ENCODE measurements around the gene F7.

The F7 gene

GRCh38 chr13:113120300-113121182, 14.9 kb downstream of the F7 start:
- H3K4me3 ChIP-seq (ENCODE audit: low read length in 2 of 2), result no peak overlapping the region

DNA sequence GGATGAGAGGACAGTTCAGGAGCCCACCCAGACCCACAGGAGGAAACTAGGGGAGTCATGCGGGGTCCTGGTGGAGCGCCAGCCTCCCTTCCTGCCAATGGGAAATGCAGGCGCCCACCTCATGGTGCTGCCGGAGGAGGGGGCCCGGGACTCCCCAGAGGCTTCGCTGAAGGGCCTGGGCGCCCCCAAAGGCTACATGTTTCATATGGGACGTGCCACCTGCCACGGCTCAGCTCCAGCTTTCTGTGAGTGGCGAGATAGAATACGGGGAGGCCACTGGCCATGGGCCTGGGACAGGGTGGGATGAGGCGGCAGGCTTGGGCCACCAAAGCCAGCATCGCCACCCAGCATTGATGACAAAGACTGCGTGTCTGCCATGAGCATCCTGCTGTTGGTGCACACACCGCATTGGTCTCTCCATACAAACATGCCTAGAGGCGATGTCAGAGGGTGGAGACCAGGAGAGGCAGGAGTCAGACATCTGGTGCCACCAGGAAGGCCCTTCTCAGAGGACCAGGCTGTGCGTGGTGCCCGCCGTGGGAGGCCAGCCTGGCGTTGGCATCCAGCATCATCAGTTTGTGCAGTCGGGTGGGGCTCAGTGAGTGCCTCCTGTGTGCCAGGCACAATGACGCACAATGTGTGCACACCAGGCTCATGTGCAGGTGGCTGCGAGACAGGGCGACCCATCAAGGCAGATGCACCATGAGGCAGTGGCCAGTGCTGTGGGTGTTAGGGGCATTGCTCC, 15.8 kb downstream of the F7 start:
- no peak overlapping the region for H3K4me3 ChIP-seq (ENCODE audit: low read length in 2 of 2)
- H3K4me1 ChIP-seq (ENCODE audit: control insufficient read depth, insufficient read depth, low read length), result peaks cover 4% of the 10 kb centered on the region
- no peaks in the 10 kb centered on the region for H3K36me3 ChIP-seq (ENCODE audit: control insufficient read depth in 2 of 2, insufficient read depth in 2 of 2, low read length in 2 of 2)
- no peak overlapping the region for H3K9ac ChIP-seq (ENCODE audit: low read length in 2 of 2)
- H3K9me3 ChIP-seq (ENCODE audit: control insufficient read depth in 2 of 2, low read length in 2 of 2), result no peaks in the 10 kb centered on the region
- H3K27me3 ChIP-seq (ENCODE audit: control insufficient read depth in 1 of 2, insufficient read depth in 2 of 2, low read length in 2 of 2), result peaks cover 0 to 6% of the 10 kb centered on the region in 2 donors
- H3K27ac ChIP-seq (ENCODE audit: low read length), result no peak overlapping the region

More at GRCh38 chr13:113120300-113121182, 14.9 kb downstream of the F7 start:
- Histone ChIP-seq H3K36me3 (ENCODE audit: control insufficient read depth in 2 of 2, insufficient read depth in 2 of 2, low read length in 2 of 2) (no peaks in the 10 kb centered on the region), H3K9ac (ENCODE audit: low read length in 2 of 2) (no peak overlapping the region), H3K9me3 (ENCODE audit: control insufficient read depth in 2 of 2, low read length in 2 of 2) (no peaks in the 10 kb centered on the region), H3K27me3 (ENCODE audit: control insufficient read depth in 1 of 2, insufficient read depth in 2 of 2, low read length in 2 of 2) (peaks cover 0 to 5% of the 10 kb centered on the region in 2 donors), H3K27ac (ENCODE audit: low read length) (no peak overlapping the region), H3K4me1 (ENCODE audit: control insufficient read depth, insufficient read depth, low read length) (peaks cover 4% of the 10 kb centered on the region)

- Histone ChIP-seq H3K27me3 (ENCODE audit: control insufficient read depth in 1 of 2, insufficient read depth in 2 of 2, low read length in 2 of 2) (peaks cover 0 to 6% of the 10 kb centered on the region in 2 donors), H3K36me3 (ENCODE audit: control insufficient read depth in 2 of 2, insufficient read depth in 2 of 2, low read length in 2 of 2) (no peaks in the 10 kb centered on the region), H3K4me1 (ENCODE audit: control insufficient read depth, insufficient read depth, low read length) (peaks cover 4% of the 10 kb centered on the region), H3K9me3 (ENCODE audit: control insufficient read depth in 2 of 2, low read length in 2 of 2) (no peaks in the 10 kb centered on the region), H3K9ac (ENCODE audit: low read length in 2 of 2) (no peak overlapping the region), H3K27ac (ENCODE audit: low read length) (no peak overlapping the region), H3K4me3 (ENCODE audit: low read length in 2 of 2) (no peak overlapping the region)
These were observed 16.4 kb downstream of the F7 start for GRCh38 chr13:113121928-113122471.

GRCh38 chr13:113122550-113123225, 17.1 kb downstream of the F7 start, which contains the start of gene F10:
TSS of gene F10 (plus strand) at chr13:113122799. CDS start at chr13:113122856, 57 bp downstream.
- no peaks in the 10 kb centered on the region for H3K36me3 ChIP-seq (ENCODE audit: control insufficient read depth in 2 of 2, insufficient read depth in 2 of 2, low read length in 2 of 2)
- H3K27ac ChIP-seq (ENCODE audit: low read length), result no peak within 1 kb of the TSS
- H3K27me3 ChIP-seq (ENCODE audit: control insufficient read depth in 1 of 2, insufficient read depth in 2 of 2, low read length in 2 of 2), result peaks cover 0 to 6% of the 10 kb centered on the region in 2 donors
- H3K4me3 ChIP-seq (ENCODE audit: low read length in 2 of 2), result peak within 1 kb of the TSS in 1 of 2 donors; percentile 57
- H3K9me3 ChIP-seq (ENCODE audit: control insufficient read depth in 2 of 2, low read length in 2 of 2), result no peaks in the 10 kb centered on the region
- H3K9ac ChIP-seq (ENCODE audit: low read length in 2 of 2), result no peak within 1 kb of the TSS
- peaks cover 4% of the 10 kb centered on the region for H3K4me1 ChIP-seq (ENCODE audit: control insufficient read depth, insufficient read depth, low read length)

DNA sequence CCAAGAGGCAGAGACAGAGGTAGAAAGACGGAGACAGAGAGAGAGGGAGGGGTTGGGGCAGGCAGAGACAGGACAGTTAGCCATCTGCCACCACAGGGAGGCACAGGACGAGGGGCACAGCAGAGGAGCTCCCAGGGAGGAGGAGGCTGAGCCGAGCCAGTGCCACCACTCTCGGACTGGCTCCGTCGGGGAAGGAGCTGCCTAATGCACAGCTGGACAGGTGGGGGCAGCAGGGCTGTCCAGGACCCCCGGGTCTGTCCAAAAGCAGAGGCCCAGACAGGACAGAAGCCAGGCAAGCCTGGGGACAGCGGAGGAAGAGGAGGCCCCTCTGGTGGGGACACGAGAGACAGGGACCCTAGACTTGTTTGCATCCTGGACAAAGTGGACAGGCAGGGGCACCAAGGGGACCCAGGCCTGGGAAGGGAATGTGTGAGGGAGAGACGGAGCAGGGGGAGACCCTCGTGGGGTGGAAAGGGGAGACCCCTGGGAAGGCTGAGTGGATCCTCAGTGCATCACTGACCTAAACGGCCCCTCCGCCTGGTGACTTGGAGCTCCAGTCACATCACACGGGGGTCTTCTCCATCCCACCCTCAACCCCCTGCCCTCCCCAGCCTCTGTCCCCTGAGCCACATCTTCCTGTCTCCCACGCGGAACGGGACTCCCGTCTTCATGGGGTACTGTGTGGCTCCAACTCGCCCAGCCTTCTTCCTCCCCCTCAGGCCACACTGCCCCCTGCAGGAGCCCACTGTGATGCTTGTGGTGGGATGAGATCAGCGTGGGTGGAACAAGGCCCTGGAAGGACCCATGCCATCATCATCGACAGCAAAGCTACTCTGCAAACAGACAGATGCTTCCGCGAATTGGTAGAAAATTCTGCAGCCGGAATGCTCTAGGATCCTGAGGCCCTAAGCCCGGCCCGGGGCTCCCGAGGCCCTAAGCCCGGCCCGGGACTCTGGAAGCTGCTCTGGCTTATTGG, 17.9 kb downstream of the F7 start:
- Histone ChIP-seq H3K9me3 (ENCODE audit: control insufficient read depth in 2 of 2, low read length in 2 of 2) (no peaks in the 10 kb centered on the region), H3K36me3 (ENCODE audit: control insufficient read depth in 2 of 2, insufficient read depth in 2 of 2, low read length in 2 of 2) (no peaks in the 10 kb centered on the region), H3K27me3 (ENCODE audit: control insufficient read depth in 1 of 2, insufficient read depth in 2 of 2, low read length in 2 of 2) (peaks cover 0 to 4% of the 10 kb centered on the region in 2 donors), H3K9ac (ENCODE audit: low read length in 2 of 2) (no peak overlapping the region), H3K27ac (ENCODE audit: low read length) (no peak overlapping the region), H3K4me1 (ENCODE audit: control insufficient read depth, insufficient read depth, low read length) (peaks cover 4% of the 10 kb centered on the region), H3K4me3 (ENCODE audit: low read length in 2 of 2) (peak overlapping the region in 1 of 2 donors; percentile 57)

- H3K4me1 ChIP-seq (ENCODE audit: control insufficient read depth, insufficient read depth, low read length), result peaks cover 4% of the 10 kb centered on the region
- no peaks in the 10 kb centered on the region for H3K9me3 ChIP-seq (ENCODE audit: control insufficient read depth in 2 of 2, low read length in 2 of 2)
- no peaks in the 10 kb centered on the region for H3K36me3 ChIP-seq (ENCODE audit: control insufficient read depth in 2 of 2, insufficient read depth in 2 of 2, low read length in 2 of 2)
- no peak overlapping the region for H3K27ac ChIP-seq (ENCODE audit: low read length)
- H3K9ac ChIP-seq (ENCODE audit: low read length in 2 of 2), result no peak overlapping the region
- H3K27me3 ChIP-seq (ENCODE audit: control insufficient read depth in 1 of 2, insufficient read depth in 2 of 2, low read length in 2 of 2), result peaks cover 2 to 7% of the 10 kb centered on the region in 2 donors
- no peak overlapping the region for H3K4me3 ChIP-seq (ENCODE audit: low read length in 2 of 2)
These were observed 18.8 kb downstream of the F7 start for GRCh38 chr13:113124211-113124970.

- H3K9me3 ChIP-seq (ENCODE audit: control insufficient read depth in 2 of 2, low read length in 2 of 2), result no peaks in the 10 kb centered on the region
- H3K36me3 ChIP-seq (ENCODE audit: control insufficient read depth in 2 of 2, insufficient read depth in 2 of 2, low read length in 2 of 2), result no peaks in the 10 kb centered on the region
- H3K9ac ChIP-seq (ENCODE audit: low read length in 2 of 2), result no peak overlapping the region
- peaks cover 9% of the 10 kb centered on the region for H3K4me1 ChIP-seq (ENCODE audit: control insufficient read depth, insufficient read depth, low read length)
- no peak overlapping the region for H3K27ac ChIP-seq (ENCODE audit: low read length)
- H3K27me3 ChIP-seq (ENCODE audit: control insufficient read depth in 1 of 2, insufficient read depth in 2 of 2, low read length in 2 of 2), result peaks cover 13% of the 10 kb centered on the region in 2 donors
- H3K4me3 ChIP-seq (ENCODE audit: low read length in 2 of 2), result no peak overlapping the region
These were observed 20.1 kb downstream of the F7 start for GRCh38 chr13:113125506-113126264.

DNA sequence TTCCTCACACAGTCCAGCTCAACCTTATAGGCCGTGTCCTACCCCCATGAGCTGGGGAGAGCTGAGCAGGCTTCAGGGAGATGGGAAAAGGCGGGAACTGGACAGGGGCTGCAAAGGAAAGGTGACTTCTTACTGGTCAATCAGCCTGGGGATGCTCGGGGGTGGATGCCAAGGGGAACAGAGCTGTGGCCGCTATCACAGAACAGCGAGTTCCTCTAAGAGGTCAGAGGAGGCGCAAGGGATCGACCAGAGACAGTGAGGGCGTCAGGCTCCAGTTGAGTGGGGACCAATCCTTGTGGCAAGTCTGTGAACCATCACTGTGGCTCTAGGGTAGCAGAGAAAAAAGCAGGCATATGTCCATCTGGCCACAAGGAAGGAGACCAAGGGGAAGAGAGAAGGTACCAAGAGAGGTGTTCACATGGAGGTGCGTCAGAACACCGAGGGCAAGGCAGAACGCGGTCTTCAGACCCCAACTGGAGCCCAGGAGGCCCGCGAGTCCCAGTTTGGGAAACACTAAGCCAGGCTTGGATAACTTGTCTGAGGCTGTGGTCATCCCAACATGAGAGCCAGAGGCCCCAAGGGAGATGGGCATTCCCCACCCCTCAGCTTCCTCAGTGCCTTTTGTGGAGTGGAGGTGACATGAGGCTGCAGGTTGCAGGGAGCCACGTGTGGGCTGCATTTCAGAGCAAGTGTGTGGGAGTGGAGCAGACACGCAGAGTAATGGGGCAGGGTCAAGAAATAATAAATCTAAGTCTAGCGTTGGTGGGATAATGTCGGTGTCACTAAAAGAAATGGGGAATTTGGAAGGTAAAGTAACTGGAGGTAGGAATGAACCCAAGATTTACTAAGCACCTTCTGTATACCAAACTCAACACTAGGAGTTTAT, 20.9 kb downstream of the F7 start:
- H3K36me3 ChIP-seq (ENCODE audit: control insufficient read depth in 2 of 2, insufficient read depth in 2 of 2, low read length in 2 of 2), result no peaks in the 10 kb centered on the region
- H3K27me3 ChIP-seq (ENCODE audit: control insufficient read depth in 1 of 2, insufficient read depth in 2 of 2, low read length in 2 of 2), result peaks cover 13% of the 10 kb centered on the region in 2 donors
- no peak overlapping the region for H3K4me3 ChIP-seq (ENCODE audit: low read length in 2 of 2)
- no peaks in the 10 kb centered on the region for H3K9me3 ChIP-seq (ENCODE audit: control insufficient read depth in 2 of 2, low read length in 2 of 2)
- peaks cover 9% of the 10 kb centered on the region for H3K4me1 ChIP-seq (ENCODE audit: control insufficient read depth, insufficient read depth, low read length)
- H3K27ac ChIP-seq (ENCODE audit: low read length), result no peak overlapping the region
- no peak overlapping the region for H3K9ac ChIP-seq (ENCODE audit: low read length in 2 of 2)
